HG03066 (cell line): ENCODE data around the gene ERBB4.
"Not testable (repeated sequence)": the region's sequence is repeated elsewhere in the genome, so short reads cannot be mapped to it uniquely, and the experiment has no call there.

Experiments used
- ATAC-seq: cut with Tn5 transposase; IDR thresholded peaks from one replicate; pipeline ENCODE4 v1.9.1; 2021; ENCODE audit warnings: low read depth; ENCODE audit not compliant: unreplicated experiment

ERBB4 gene

DNA sequence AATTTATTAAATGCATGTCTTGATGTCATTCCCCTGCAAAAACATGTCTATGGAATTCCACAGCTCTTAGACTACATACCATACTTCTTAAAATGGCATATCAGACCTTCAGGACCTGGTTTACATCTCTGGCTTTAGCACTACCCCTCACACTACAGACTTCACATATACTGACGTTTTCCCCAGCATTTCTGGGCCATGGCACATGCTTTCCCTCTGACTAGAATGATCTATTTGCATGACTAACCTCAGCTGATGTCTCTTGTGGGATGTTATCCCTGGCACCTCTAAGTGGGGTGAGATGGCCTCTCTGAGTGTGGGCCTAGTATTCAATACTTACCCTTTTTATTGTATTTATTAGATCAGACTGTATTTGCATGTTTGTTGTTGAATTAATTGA lies 381.6 kb downstream of the ERBB4 start:
- no peak for ATAC-seq

DNA sequence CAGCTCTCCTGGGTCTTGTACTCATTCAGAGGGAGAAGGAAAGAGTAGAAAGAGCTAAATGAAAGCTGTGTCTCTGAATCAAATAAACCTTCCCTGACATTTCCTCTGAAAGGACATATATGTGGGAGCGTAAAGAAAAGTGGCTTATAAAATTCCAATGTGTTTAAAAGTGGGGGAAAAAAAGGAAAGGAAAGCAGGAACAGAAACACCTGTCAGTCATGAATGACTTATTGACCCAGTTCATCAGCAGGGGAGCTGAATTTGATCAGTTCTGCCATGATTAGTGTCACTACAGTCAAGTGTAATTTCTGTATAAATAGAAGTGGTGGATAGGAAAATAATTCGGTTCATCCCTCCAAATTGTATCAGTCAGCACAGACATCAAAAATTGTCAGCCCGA lies 382.5 kb downstream of the ERBB4 start:
- no peak for ATAC-seq

DNA sequence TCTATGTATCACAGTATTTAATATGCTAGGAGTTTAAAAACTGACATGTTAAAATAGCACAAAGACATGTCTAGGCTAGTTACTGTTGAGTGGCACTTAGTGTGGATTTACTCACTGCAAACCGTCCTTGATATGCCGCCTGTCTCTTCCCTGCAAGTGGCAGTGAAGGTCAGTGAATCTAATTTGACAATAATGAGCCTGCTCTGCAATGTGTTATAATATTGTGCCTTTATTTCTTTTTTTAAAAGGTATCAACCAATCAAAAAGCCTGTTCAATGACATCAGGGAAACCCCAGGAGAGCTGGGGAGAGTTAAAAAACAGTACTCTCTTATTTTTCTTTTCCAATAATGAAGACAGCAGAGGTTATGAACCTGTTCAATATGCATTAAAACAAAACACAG lies 384.1 kb downstream of the ERBB4 start:
- ATAC-seq = no peak

DNA sequence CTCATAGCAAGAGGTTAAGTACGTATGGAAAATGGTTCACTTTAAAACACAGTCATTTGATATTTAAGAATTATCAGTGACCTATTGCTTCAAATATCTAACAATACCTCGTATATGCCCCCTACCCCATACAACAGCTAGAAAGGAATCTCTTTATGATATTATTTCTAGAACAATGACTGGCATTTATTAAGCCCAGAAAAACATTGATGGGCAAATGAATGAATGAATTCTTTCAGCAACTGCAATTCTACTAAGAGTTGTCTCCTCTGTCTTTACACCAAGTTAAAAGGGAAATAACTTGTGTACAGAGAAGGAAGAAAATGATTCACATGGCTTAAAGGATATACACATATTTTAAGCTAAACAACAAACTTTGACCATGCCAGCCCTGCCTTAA lies 384.7 kb downstream of the ERBB4 start:
- ATAC-seq = no peak

DNA sequence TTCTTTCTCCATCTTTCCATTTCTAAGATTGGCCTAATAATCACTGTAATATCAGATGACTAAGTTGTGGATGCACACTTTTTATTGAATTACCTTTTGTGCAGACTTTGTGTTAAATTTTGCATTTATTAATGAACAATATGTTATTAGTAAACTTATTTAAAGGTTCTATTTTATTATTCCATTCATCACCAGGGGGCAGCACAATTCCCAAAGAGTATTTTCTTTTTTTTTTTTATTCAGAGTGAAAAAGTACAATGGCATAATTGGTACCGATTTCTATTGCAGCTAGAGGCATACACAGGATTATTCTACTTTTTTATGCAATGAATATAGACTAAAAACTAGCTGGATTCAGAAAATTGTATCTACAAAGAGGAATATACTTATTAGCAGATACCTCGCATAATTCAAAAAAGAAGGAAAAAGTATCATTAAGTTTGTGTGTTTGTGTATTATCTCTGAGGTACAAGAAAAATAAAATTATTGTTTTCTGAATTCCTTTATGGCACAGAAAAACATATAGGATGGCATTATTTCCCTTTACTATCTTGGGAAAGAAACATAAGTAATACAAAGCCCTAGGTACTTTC lies 390.6 kb downstream of the ERBB4 start:
- no peak for ATAC-seq

DNA sequence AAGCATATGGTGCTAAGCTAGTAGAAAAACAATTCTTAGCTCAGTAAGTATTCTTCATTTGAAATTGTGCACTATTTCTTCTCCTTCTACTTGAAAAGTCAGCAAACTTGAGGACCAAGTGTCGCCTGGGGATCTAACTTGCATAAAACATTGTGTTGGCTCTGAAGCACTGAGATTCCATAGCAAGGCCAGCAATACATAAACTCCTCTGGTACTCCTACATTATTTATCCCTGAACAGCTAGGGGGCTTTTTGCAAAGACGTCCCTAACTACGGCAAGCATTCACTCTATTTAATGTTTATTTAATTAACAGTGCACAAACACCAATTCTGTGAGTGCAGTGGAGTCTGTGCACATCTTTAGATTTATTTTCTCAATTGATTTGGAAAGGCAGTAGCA lies 392.2 kb downstream of the ERBB4 start:
- ATAC-seq = no peak

DNA sequence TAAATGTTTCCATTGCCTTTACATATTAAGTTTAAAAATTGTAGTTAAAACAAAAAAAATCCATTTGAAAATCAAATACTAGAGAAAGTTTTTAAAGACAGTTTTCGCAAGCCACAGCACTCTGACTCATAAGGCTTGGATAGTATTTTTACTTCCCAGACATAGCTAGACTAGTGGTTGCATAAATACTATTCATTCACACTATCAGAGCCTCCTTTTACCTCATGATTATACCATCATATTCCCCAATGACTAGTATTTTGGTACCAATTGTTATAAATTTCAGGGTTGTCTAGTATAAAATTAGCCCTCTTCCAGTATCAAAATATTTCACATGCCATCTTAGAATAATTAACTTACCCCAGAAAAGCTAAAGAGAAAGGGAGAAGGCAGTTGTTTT lies 393.5 kb downstream of the ERBB4 start:
- ATAC-seq = no peak

DNA sequence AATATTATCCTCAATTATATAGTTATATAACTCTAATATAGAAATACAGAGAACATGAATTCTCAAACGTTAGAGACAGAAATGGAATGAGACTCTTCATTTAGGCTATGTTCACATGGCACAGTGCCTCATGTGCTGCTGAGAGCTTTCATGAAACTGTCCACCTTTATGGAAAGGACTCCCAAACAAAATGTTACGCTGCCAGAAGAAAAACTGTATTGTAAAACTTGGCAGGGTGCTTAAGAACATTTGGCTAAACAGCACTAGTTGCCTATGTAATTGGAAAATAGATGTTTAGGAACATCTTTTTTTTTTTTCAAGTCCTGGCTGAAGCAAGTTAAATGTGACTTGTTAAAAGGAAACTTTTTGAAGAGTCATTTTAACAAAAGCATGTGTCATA lies 396.0 kb downstream of the ERBB4 start:
- no peak for ATAC-seq

DNA sequence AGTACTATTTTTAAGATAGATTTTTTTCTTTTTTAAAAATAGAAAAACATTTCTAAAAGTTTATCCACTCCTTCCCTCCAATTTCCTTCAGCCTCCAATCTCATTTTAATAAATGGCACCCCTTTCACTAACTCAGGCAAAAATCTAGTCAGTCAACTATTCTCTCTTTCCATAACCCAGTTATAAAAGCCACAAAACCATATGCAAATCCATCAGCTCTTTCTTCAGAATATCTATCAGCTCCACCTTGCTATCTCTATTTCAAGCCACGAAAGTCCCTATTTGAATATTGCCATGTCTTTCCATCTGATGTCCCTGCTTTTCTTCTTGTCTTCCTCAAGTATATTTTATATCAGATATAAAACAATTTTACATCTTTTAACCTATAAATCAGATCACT lies 397.1 kb downstream of the ERBB4 start:
- no peak for ATAC-seq

DNA sequence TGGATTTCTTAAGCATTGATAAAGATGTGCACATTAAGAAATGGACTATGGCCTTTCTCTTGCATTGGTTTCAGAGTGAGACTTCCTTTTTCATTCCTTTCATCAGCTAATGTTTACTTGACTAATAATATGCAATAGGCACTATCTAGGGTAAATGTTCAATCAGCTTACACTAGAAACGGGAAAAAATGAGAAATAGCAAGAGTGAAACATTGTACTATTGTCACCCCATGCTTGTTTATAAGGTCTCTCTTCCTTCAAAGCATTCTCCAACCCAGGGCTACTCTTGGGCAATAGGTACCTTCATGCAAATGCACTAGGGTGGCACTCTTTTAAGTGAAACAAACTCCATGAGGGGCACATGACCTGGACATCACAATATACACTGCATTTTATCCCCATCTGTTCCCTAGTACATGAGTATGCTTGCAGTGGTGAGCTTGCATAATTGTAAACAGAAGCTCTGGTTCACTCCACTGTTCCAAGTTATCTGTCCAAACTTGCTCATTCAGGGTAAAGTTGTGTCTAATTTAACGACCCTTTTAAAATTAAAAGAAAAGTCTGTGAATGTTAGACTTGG lies 402.3 kb downstream of the ERBB4 start:
- ATAC-seq = no peak

DNA sequence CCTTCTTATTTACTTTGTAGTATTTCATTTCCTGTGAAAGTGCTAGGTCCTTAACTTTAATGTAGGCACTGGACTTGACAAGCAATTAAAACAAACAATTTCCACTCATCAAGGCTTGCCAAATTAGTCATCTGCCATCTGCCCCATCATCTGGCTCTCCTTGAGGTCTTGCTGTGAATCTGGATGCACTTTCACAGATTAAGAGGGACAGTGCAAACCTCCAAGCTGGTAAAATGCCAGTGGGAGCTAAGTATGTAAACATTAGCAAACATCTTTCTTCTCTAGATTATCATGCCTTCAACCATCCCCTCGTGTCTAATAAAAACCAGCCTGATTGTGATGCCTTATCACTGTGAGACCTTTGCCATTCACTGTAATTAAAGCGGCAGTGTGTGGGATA lies 402.9 kb downstream of the ERBB4 start:
- ATAC-seq = no peak

DNA sequence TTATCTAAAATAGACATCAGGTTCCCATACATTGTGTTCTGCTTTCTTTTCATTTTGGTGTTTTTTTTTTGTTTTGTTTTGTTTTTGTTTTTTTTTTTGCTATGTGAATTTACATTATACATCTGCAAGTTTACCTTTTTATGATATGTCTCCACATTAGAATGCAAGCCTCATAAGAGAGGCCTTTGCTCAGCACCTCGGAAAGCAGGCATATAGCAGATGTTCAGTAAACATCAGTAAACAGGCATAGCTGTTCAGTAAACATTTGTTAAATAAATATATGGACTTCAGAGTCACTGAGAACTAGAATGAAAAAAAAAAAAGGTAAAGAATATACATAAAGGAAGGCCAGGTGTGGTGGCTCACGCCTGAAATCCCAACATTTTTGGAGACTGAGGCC lies 405.3 kb downstream of the ERBB4 start:
- no peak for ATAC-seq

DNA sequence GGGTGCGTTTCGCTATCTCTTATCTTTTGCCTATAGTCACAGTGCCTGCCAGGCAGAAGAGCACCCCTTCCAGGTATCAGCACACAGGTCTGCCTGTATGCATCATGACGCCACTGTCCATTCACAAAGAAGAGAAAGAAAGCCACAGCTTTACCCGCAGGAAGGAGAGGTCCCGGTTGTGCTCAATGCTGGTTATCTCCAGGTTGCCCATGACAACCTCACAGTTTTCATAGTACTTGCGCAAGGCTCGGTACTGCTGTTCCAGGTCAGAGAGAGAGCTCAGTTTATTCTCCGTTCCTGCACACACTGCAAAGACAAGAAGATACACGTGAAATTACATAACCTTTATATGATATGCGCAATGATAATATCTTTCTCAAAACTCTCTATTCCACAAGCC lies 414.0 kb downstream of the ERBB4 start:
- ATAC-seq = no peak

DNA sequence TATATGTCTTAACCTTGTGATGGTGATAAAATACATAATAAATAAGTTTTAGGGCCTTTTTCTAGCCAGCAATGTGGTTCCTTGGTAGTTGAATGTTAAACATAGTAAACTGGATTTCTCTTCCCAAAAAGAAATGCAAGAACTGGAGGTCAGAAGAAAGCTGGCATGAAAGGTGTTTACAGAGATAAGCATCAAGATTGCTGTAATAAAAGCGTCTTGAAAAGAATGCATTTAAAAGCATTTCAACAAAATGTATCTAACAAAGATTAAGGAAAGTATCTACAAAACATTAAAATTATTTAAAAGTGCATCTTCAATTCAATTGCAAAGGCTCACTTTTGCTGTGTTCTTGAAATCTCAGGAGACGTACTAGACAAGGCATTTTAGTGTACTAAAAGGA lies 419.0 kb downstream of the ERBB4 start:
- ATAC-seq = no peak

DNA sequence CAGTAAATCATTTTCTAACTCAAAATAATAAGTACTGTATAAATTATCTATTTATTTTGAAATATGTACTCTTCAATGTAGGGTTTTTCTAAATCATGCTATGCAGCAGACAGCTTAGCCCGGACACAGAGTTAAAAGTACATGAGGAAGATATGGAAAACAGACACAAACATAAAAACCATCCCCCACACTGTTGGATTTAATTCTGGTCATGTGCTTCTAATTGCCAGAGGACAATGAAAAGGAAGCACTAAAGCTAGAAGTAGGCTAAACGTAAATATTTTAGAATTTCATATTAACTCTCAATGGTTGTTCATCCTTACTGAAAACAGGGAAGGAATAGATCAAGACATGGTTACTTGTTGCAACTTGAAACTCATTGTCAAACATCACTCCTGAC lies 420.7 kb downstream of the ERBB4 start:
- no peak for ATAC-seq

DNA sequence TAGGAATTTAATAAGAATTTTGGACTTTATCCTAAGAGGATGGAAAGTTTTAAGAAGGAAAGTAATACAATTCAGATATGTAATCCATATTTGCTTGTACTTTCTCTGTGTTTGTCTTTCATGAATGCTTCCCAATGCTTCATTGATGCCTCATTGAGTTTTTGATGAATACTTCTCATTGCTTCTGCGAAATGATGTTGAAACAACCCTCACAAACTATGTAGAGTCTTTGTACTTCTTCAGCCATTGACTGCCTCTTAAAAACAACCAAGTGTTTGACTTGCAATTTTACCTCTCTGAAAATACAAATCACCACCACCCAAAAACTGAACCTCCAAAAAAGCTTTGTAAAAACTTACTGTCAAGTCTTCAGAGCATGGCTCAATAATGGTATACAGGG lies 424.1 kb downstream of the ERBB4 start:
- ATAC-seq = no peak

DNA sequence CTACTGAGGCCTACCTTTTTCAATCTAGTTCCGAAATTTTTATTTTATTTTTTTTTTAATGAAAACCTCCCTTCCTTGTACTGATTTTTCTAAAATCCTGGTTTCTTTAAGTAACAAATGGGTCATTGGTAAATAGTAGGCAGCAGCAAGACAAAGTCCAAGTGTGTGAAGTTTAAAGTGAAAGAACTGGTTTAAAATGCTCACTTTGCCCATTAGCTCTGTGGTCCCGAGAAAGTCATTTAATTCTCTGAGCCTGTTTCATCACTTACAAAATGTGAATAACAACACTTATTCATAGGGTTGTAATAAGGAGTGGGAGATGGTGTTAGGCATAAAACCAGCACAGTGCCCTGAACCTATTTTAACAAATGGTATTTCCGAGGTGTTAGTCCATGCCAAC lies 426.2 kb downstream of the ERBB4 start:
- no peak for ATAC-seq

DNA sequence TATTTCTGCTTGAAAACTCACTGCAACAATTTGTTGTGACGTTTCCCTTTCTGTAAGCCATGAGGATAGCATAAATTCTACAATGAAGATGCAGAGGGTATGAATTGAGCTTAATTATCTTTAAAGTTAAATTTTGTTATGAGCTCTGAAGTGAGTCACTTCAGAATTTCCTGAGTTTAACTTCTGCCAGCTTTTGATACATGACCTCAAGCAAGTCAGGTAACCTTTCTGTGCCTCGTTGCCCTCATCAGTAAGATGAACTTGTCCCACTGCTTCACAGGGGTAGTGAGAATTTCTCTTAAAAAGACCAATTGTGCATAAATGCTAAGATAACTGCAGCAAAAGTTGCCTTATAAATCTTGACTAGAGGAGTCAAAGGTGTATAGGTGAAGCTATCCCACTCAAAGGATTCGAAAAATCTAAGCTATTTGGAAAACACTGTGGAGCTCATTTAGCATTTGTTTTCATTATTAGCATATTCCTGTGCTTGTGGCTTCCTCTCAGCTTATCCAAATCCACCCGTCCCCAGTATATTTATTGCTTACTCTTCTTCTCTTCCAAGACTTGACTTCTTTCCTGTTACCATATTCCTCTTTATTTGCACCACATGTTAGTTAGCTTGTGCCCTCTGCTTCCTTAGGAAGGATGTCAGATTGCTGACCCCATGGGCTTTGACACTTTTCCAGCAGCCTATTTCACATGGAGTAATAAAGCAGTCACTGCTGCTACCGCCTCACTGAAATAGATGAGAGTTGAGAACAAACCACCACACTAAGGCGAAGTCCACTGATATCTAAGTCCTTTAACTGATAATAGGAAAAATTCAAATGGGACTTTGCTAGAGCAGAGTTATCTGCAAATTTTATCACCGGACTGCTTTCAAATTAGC lies 428.6 kb downstream of the ERBB4 start:
- no peak for ATAC-seq

DNA sequence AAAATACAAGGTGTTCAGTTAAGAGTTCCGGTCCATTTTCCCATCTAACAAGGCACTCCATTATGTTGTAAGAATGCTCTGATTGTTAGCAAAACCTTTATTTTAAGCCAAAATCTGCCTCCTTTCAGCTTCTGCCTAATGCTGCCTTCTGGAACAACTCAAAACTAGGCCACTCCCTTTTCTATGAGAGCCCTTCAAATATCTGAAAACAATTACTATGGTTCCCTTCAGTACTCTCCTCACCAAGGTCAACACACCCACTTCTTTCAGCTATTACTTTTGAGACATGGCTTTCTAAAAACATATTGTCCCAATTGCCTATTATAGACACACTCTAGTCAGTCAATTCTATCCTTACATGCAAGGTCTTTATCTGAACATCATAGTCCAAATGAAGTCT lies 429.4 kb downstream of the ERBB4 start:
- ATAC-seq = no peak

DNA sequence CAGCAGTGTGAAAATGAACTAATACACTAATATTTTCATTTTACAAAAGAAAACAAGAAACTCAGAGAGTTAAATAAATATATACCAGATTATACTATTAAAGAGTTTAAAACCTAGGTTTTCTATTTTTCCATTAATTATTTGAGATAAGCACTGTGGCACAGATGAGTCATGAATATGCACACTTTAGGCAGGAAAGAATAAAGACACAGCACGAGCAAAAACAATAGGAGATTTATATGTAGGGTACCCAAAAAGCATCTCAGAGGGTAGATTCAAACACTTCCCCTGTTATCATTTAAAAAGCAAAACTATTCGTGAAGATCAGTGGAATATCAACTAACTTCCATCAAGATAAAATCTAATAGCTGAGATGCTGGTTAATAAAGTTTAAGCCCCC lies 430.6 kb downstream of the ERBB4 start:
- ATAC-seq = no peak

DNA sequence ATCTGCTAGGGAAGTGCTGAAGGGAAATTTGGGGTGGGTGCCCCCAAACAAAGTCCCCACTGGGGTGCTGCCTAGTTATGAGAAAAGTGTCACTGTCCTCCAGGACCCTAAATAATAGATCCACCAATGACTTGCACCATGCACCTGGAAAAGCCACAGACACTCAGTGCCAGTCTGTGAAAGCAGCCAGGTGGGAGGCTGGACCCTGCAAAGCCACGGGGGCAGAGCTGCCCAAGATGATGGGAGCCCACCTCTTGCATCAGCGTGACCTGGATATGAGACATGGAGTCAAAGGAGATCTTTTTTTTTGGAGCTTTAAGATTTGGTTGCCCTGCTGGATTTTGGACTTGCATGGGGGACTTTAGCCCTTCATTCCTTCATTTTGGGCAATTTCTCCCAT lies 431.6 kb downstream of the ERBB4 start:
- ATAC-seq = no peak

DNA sequence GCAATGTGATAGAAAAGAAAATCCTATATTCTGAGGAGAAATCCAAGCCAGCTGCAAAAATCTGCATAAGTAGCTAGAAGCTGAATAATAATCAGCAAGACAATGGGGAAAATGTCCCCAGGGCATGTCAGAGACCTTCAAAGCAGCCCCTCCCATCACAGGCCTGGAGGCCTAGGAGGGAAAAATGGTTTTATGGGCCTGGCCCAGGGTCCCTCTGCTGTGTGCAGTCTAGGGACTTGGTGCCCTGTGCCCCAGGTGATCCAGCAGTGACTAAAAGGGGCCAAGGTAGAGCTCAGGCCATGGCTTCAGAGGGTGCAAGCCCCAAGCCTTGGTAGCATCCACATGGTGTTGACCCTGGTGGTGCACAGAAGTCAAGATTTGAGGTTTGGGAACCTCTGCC lies 432.1 kb downstream of the ERBB4 start:
- ATAC-seq = not testable (repeated sequence)
